ENCODE results near the gene GNRHR.

GNRHR gene

GRCh38 chr4:67700116-67700737 lies 54.0 kb downstream of the GNRHR start:
- DNase-seq (ENCODE audit: low read depth, low spot score), result no peak

GRCh38 chr4:67699603-67700002 lies 54.6 kb downstream of the GNRHR start:
- DNase-seq (ENCODE audit: low read depth, low spot score), result no peak

GRCh38 chr4:67697860-67698687 lies 56.1 kb downstream of the GNRHR start:
- DNase-seq (ENCODE audit: low read depth, low spot score), result no peak

GRCh38 chr4:67696061-67696460 lies 58.1 kb downstream of the GNRHR start:
- DNase-seq (ENCODE audit: low read depth, low spot score), result no peak

- no peak for DNase-seq (ENCODE audit: low read depth, low spot score)
Observed at GRCh38 chr4:67694662-67695061, 59.5 kb downstream of the GNRHR start.

- no peak for DNase-seq (ENCODE audit: low read depth, low spot score)
Observed at GRCh38 chr4:67691328-67691727, 62.9 kb downstream of the GNRHR start.
